HPDE6-E6E7 (cell line): ENCODE measurements around the gene CCDC85C.

Experiments
- DNase-seq: peaks from one replicate; pipeline ENCODE4 v3.0.0; 2011; ENCODE audit warnings: missing footprints; ENCODE audit errors: extremely low spot score

The CCDC85C gene

DNA sequence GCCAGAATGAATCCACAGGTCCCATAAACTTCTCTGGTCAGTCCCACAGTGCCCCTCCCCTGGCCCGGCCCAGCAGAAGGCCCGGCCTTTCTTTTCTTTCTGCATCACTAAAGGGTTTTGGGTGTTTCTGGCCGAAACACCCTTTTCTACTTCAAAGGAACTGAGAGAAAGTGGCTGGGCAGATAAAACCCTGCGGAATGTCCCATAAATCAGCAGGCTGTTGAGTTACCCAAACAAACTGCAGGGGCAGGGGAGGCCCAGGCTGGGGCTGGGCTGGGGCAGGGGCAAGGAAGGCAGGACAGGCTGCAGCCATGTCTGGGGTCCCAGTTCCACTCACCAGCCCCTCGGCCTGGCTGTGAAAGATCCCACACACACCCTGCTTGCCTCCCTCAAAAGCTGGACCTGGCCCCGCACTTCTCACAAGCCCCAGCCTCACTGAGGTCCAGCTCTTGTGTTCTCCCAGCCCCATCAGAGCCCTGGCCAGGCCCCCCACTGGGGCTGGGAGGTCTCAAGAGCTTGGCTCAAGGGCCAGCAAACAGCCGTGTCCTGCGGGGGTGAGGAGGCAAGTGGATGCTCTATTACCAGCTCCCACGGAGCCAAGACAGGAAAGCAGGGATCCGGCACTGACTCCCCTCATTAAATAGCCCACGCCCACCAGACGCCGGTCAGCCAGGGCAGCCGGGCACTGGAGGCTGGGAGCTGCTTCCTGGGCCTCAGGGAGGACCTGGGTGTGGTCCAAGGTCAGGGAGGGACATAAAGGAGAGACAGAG is 80.9 kb downstream of the CCDC85C start:
- DNase-seq = no peak

- DNase-seq = no peak
Observed at GRCh38 chr14:99522457-99522891, 81.5 kb downstream of the CCDC85C start.

DNA sequence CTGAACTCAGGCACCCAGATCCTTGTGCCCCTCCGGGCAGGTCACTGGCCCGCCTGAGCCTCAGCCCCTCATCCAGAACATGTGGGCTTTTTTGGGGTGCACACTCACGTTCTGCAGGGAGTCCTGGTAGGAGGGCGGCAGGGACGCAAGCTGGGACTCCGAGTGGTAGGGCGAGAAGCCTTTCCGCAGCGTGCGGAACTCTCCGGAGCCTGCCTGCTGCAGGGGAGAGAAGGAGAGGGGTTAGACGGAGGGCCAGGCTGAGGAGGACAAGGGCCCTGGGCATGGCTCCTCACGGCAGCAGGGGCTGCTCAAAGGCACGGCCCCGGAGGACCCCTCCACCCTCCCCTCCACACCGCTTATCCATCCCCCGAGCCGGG is 82.0 kb downstream of the CCDC85C start:
- no peak for DNase-seq

DNA sequence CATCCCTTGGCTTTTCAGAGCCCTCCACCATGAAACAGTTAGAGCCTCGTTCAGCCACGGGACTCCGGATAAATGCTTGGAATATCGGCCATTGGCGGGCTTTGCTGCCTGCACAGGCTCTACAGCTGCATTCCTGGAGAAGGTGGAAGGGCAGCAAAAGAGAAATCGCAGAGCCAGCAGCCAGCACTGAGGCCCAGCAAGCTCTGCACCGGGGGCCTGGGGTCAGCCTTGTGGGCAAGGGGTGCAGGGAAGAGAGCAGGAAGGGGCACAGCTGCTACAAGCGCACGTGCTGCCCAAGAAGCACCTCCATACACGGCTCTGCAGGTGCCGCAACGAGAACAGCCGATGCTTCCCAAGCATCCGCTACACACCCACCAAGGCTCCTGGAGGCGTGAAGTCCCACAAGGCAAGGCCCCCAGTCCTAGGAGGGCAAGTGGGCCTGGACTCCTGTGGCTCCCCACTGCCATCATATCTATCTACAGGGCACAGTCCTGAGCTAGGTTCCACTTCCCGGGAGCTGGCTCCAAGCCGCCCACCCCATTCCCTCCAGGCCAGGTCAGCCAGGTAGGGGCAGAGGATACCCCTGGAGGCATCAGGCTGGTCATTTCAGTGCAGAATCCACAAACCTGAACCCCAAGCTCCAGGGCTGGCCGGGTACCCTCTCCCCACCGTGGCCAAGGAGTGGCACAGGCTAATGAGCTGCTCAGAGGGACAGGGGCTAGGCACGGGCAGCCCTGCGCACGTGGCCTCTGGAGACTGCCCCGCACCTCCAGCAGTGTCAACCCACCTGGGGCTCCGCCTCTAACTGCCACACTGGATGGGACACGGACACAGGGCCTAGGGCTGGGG is 82.6 kb downstream of the CCDC85C start:
- DNase-seq = no peak

DNA sequence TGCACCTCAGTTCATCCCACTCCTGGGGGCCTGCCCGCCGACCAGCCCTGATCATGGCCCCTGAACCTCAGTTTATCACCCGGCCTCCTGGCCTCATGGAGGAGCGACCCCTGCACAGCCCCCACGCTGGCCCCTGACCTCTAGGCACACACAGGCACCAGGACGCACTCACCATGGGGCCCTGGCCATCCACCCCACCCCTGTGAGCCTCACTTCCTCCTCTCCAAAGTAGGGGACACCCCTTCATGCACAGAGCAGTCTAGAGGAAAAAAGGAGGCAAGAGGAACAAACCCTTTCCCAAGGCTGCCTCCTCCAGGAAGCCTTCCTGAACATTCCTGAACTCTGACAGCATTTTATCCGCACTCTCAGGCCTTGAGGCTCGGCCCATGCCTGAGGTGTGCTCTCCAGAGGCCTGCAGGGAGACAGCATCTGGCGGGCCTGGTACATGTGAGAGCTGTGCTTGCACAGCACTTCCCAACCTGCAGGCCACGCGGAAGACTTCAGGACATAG is 83.4 kb downstream of the CCDC85C start:
- no peak for DNase-seq

DNA sequence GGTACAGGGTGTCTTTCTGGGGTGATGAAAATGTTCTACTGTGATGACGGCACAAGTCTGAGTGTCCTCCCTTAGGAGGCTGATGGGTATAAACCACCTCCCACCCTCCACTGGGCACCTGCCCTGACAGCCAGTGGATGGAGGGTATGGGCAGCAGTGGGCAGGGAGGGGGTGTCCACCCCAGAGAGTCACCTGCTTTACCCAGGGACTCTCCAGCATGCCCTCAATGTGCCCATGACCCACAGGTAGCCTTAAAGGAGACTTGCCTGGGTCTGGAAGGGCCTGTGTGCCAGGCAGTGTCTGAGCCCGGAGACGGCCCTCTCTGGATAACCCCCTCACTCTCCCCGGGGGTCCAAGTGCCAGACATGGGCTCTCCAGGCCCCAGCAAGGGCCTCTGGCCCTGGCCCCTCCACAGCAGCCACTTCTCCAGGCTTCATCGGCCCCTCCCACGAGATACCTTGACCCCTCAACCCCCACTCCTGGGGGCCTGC is 84.0 kb downstream of the CCDC85C start:
- DNase-seq = no peak

DNA sequence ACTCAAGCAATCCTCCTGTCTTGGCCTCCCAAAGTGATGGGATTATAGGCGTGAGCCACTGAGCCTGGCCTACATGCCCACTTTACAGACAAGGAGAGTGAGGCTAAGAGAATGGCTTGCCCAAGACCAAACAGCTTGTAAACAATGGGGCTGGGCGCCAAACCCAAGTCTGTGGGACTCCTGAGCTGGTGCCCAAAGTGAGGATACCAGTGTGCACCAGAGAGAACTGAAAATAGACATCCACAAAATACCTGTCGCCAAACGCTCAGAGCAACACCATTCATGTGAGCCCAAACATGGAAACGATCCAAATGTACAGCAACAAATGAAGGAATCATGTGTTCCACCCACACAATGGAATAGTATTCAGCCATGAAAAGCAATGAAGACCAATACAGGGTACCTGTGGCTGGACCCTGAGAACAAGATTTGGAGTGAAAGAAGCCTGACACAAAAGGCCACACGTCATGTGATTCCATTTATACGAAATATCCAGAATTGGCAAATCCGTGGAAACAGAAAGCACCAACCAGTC is 84.6 kb downstream of the CCDC85C start:
- DNase-seq = no peak

DNA sequence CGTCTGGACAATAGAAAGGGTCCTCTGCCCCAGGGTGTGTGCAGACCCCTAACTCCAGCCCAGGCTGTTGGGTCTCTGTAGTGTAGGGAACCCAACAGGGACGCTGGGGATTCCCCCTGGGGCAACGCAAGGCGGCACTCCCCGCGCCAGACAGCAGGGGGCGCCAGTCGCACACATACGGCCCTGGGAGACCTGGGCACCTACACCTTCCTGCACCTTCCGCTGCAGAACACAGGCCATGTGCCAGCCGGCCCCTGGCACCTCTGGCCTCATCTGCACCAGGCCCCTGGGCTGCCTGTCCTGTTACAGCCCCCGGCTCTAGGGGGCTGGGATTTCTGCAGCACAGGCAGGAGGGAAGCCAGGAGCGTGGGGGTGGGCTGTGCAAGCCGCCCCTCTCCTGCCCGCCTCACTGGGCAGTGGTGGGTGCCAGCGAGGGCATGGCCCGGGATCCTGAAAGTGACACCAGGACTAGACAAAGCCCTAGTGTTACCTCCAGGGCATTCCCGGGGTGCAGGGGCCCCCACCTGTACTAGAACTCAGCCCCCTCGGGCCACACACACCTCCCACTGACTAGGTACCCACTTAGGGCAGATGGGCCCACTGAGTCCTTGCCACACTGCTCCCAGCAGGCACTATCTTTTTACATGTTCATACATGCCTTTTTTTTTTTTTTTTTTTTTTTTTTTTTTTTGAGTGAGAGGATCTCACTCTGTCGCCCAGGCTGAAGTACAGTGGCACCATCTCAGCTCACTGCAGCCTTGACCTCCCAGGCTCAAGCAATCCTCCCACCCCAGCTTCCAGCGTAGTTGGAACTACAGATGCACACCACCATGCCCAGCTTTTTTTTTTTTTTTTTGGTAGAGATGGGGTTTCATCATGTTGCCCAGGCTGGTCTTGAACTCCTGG is 85.3 kb downstream of the CCDC85C start:
- DNase-seq = peak; percentile 86

GRCh38 chr14:99517643-99518381 is 86.2 kb downstream of the CCDC85C start:
- no peak for DNase-seq

DNA sequence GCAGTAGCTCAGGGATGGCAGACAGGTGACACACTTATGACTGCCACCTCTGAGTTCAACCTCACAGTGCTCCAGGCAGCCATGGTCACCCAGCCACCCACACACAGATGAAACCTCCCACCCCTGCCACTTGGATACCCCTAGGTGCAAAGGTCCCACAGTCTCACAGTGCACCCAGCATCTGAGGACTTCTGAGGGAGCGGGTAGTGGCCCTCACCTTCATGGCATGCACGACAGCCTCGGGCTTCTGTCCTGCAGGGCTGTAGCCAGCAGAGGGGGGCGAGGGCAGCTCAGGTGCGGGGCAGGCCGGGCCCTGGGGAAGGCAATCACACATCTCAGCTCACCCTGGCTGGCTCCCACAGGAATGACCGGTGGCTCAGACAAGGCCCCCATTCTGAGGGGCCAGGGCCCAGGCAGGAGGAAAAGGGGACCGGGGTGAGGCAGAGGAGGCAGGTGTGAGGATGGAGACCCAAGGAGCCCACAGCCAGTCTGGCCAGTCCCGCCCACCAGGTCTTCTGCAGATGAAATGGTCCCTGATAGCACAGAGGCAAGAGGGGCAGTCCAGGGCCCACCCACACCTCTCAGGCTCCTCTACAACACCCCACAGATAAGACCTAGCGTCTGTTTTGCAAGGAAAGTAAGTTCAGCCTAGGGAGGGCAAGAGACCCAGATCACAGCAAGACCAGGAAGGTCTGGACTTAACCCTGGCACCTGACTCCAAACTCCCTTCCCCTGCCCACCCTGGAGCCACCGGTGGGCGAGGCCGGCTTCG is 87.0 kb downstream of the CCDC85C start:
- no peak for DNase-seq

DNA sequence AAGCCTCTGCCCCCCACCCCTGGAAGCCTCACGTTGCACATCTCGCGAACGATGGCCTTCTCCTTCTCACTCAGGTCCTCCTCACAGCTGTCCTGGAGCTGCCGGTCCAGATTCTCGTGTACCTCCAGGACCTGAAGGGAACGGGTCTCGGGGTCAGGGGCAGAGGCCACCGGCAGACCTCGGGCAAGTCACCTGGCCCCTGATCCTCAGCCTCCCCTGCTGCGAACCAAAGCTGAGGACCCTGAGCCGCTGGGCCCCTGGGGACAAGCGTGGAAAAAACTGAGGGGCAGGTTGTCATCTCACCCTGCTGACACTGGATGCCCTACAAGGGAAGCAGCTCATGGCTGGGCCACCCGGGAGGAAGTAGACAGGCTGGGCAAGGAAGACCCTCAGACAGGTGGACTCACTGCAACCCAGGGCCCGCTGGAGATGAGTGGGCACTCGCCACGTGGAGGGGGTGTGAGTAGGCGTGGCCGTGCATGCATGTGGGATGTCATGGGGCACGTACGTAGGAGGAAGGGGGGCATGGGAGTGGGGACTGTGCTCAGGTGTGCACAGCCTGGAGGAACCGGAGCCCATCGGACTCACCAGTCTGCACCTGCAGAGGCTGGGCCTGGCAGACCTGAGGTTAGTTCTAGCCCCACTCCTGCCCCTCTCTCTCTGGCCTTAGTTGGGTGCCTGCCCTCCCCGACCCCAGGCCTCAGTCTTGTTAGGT is 87.7 kb downstream of the CCDC85C start:
- no peak for DNase-seq

- no peak for DNase-seq
Observed at GRCh38 chr14:99515301-99516155, 88.5 kb downstream of the CCDC85C start.

- DNase-seq = no peak
Observed at GRCh38 chr14:99514552-99515300, 89.3 kb downstream of the CCDC85C start.

- DNase-seq = no peak
Observed at GRCh38 chr14:99513946-99514551, 90.0 kb downstream of the CCDC85C start.

- DNase-seq = no peak
Observed at GRCh38 chr14:99513183-99513694, 90.8 kb downstream of the CCDC85C start.

DNA sequence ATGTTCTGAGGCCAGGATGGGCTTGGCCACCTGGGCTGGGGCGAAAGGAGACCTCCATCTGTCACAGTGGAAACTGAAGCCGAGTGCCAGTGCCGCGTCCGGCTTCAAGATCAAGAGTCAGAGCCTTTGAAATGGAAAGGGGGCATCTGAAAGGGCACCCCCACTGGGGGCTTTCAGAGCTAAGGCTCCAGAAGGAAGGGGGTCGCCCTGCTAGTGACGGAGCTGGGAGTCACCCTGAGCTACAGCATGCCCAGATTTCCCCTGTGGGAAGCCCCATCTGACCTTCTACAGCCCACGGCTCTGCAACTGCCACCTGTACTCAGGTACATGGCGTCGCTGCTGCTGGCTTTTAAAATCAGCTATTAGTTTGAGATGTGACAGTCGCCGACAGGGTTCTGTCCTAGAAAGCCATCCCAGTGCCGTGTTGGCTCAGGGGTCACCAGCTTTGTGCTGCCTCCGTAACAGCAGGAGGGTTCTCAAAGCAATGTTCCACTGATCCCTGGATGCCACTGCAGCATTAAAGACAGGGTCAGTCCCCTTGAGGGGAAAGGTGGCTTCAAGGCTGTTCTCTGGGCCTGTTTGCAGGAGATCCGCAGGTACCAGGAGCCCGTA is 91.3 kb downstream of the CCDC85C start:
- no peak for DNase-seq

GRCh38 chr14:99512110-99512449 is 91.9 kb downstream of the CCDC85C start:
- DNase-seq = no peak
